Measurements from ENCODE around the gene INSR.

DNA sequence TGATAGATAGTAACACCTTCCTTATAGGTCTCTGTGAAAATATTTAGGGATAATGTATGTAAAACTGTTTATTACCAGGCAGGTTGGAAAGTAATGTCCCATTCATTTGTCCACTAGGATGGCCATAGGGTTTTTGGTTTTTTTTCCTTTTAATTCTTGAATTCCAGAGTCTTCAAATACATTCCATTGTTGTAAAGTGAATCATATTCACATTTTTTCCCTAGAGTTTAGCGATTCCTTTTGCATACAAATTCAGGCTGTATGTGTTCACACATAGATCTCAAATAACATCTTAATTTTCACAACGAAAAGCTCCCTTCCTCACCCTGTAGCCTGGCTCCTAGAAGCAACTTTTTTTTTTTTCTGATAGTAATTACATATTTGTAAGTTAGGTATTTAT is 226.5 kb downstream of the INSR start:
- TF ChIP-seq RFX5 (IDR thresholded peaks at IDR 0.05; ENCODE audit: low read length) (no peak), JUND (IDR thresholded peaks at IDR 0.05) (no peak), MAX (IDR thresholded peaks at IDR 0.05; ENCODE audit: low read depth) (no peak), REST (IDR thresholded peaks at IDR 0.05; ENCODE audit: low read depth, low read length) (no peak), EP300 (IDR thresholded peaks at IDR 0.05; ENCODE audit: borderline replicate concordance in 1 of 2, low read depth in 1 of 2, low read length in 1 of 2) (no peak), TAF1 (IDR thresholded peaks at IDR 0.05; ENCODE audit: borderline replicate concordance, low read depth, low read length) (no peak), TCF12 (IDR thresholded peaks at IDR 0.05) (no peak), RXRA (IDR thresholded peaks at IDR 0.05; ENCODE audit: borderline replicate concordance, low read depth) (no peak), POLR2AphosphoS5 (IDR thresholded peaks at IDR 0.05; ENCODE audit: low read depth, low read length) (no peak), GABPA (IDR thresholded peaks at IDR 0.05; ENCODE audit: low read depth) (no peak), SMC3 (IDR thresholded peaks at IDR 0.05; ENCODE audit: low read depth, low read length) (no peak)
- TF ChIP-seq, protein P1, sequence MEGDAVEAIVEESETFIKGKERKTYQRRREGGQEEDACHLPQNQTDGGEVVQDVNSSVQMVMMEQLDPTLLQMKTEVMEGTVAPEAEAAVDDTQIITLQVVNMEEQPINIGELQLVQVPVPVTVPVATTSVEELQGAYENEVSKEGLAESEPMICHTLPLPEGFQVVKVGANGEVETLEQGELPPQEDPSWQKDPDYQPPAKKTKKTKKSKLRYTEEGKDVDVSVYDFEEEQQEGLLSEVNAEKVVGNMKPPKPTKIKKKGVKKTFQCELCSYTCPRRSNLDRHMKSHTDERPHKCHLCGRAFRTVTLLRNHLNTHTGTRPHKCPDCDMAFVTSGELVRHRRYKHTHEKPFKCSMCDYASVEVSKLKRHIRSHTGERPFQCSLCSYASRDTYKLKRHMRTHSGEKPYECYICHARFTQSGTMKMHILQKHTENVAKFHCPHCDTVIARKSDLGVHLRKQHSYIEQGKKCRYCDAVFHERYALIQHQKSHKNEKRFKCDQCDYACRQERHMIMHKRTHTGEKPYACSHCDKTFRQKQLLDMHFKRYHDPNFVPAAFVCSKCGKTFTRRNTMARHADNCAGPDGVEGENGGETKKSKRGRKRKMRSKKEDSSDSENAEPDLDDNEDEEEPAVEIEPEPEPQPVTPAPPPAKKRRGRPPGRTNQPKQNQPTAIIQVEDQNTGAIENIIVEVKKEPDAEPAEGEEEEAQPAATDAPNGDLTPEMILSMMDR (IDR thresholded peaks at IDR 0.05): no peak
- TF ChIP-seq, protein P2, sequence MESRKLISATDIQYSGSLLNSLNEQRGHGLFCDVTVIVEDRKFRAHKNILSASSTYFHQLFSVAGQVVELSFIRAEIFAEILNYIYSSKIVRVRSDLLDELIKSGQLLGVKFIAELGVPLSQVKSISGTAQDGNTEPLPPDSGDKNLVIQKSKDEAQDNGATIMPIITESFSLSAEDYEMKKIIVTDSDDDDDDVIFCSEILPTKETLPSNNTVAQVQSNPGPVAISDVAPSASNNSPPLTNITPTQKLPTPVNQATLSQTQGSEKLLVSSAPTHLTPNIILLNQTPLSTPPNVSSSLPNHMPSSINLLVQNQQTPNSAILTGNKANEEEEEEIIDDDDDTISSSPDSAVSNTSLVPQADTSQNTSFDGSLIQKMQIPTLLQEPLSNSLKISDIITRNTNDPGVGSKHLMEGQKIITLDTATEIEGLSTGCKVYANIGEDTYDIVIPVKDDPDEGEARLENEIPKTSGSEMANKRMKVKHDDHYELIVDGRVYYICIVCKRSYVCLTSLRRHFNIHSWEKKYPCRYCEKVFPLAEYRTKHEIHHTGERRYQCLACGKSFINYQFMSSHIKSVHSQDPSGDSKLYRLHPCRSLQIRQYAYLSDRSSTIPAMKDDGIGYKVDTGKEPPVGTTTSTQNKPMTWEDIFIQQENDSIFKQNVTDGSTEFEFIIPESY (IDR thresholded peaks at IDR 0.05; ENCODE audit: borderline replicate concordance, low read depth): no peak
